Mesothelial cell of epicardium (in vitro differentiated cells): Measurements from ENCODE around the gene BFSP2. TPM values are rescaled to one million over a fixed set of nuclear protein-coding genes. Genes with fewer than 3 reads are reported as not detected.
"Not testable (repeated sequence)": the region's sequence is repeated elsewhere in the genome, so short reads cannot be mapped to it uniquely, and the experiment has no call there.

Experiments
- DNase-seq, 2 experiments: peaks; one replicate each; pipeline ENCODE4 v3.0.0; 2021; ENCODE audit warnings: low spot score in 2 of 2; ENCODE audit not compliant: unreplicated experiment in 2 of 2
- H3K27ac Mint-ChIP-seq: 2 replicates; pipeline ENCODE4 v1.8.0; 2021; ENCODE audit warnings: mixed read lengths
- H3K27me3 Mint-ChIP-seq: 2 replicates; pipeline ENCODE4 v1.8.0; 2021; ENCODE audit warnings: low read depth, mixed read lengths
- H3K36me3 Mint-ChIP-seq: 2 replicates; pipeline ENCODE4 v1.8.0; 2021; ENCODE audit warnings: mixed read lengths
- H3K4me1 Mint-ChIP-seq: 2 replicates; pipeline ENCODE4 v1.8.0; 2021; ENCODE audit warnings: mixed read lengths
- H3K4me3 Mint-ChIP-seq: 2 replicates; pipeline ENCODE4 v1.8.0; 2021; ENCODE audit warnings: mild to moderate bottlenecking, moderate library complexity, mixed read lengths
- H3K9me3 Mint-ChIP-seq: 2 replicates; pipeline ENCODE4 v1.8.0; 2021; ENCODE audit warnings: mixed read lengths
- CTCF ChIP-seq: fragments of 200-600 bp; sonication (generic); IDR thresholded peaks from one replicate; pipeline ENCODE4 v1.5.0; 2021; ENCODE audit warnings: antibody characterized with exemption; ENCODE audit not compliant: unreplicated experiment
- total RNA-seq: library from RNA; stranded (reverse); gene quantifications from 3 replicates; pipeline ENCODE4 v1.2.1, GENCODE V29; 2021

The BFSP2 gene
- total RNA-seq, 1 donor from 2014 or later, result not detected

GRCh38 chr3:133479895-133480669 is 80.2 kb downstream of the BFSP2 start:
- Mint-ChIP-seq H3K27ac (peak overlapping the region; percentile 86), H3K4me1 (peaks cover 39% of the 10 kb centered on the region), H3K36me3 (peaks cover 2% of the 10 kb centered on the region), H3K9me3 (peaks cover 16% of the 10 kb centered on the region), H3K4me3 (no peak overlapping the region), H3K27me3 (no peaks in the 10 kb centered on the region)
- no peak for TF ChIP-seq CTCF
- DNase-seq, result no peak

- Mint-ChIP-seq H3K9me3 (peaks cover 24% of the 10 kb centered on the region), H3K4me1 (peaks cover 27% of the 10 kb centered on the region)
- not testable (repeated sequence) for H3K27me3 Mint-ChIP-seq, H3K4me3 Mint-ChIP-seq, H3K27ac Mint-ChIP-seq, H3K36me3 Mint-ChIP-seq, DNase-seq
These were observed 82.6 kb downstream of the BFSP2 start for GRCh38 chr3:133482474-133482873.

GRCh38 chr3:133486658-133487057 is 86.8 kb downstream of the BFSP2 start:
- Mint-ChIP-seq H3K9me3 (peaks cover 24% of the 10 kb centered on the region), H3K27me3 (no peaks in the 10 kb centered on the region), H3K4me1 (peaks cover 12% of the 10 kb centered on the region), H3K4me3 (no peak overlapping the region), H3K36me3 (peaks cover 5% of the 10 kb centered on the region), H3K27ac (no peak overlapping the region)
- no peak for TF ChIP-seq CTCF
- DNase-seq, result no peak

- H3K4me1 Mint-ChIP-seq, result peaks cover 12% of the 10 kb centered on the region
- no peak overlapping the region for H3K4me3 Mint-ChIP-seq
- H3K9me3 Mint-ChIP-seq, result peaks cover 24% of the 10 kb centered on the region
- H3K27ac Mint-ChIP-seq, result no peak overlapping the region
- no peak for TF ChIP-seq CTCF
- no peak for DNase-seq
- peaks cover 5% of the 10 kb centered on the region for H3K36me3 Mint-ChIP-seq
- H3K27me3 Mint-ChIP-seq, result no peaks in the 10 kb centered on the region
These were observed 87.3 kb downstream of the BFSP2 start for GRCh38 chr3:133487204-133487603.

- DNase-seq, result no peak
- Mint-ChIP-seq H3K4me1 (peaks cover 12% of the 10 kb centered on the region), H3K4me3 (no peak overlapping the region), H3K36me3 (peaks cover 5% of the 10 kb centered on the region), H3K9me3 (peaks cover 24% of the 10 kb centered on the region), H3K27me3 (no peaks in the 10 kb centered on the region), H3K27ac (no peak overlapping the region)
- TF ChIP-seq CTCF, result peak; percentile 39
These were observed 88.2 kb downstream of the BFSP2 start for GRCh38 chr3:133487920-133488540.

GRCh38 chr3:133488785-133489367 is 89.0 kb downstream of the BFSP2 start:
- DNase-seq, result no peak
- TF ChIP-seq CTCF, result no peak

More at GRCh38 chr3:133488785-133489367, 89.0 kb downstream of the BFSP2 start:
- Mint-ChIP-seq H3K4me1 (peaks cover 12% of the 10 kb centered on the region), H3K36me3 (peaks cover 5% of the 10 kb centered on the region), H3K9me3 (peaks cover 20% of the 10 kb centered on the region), H3K27me3 (no peaks in the 10 kb centered on the region), H3K27ac (no peak overlapping the region), H3K4me3 (no peak overlapping the region)
